ENCODE results near the gene IFNA6.

Gene IFNA6

GRCh38 chr9:21331676-21332402 lies 18.8 kb downstream of the IFNA6 start:
- H3K27me3 ChIP-seq (ENCODE audit: control insufficient read depth in 2 of 2, insufficient read depth in 2 of 2, low read length in 2 of 2), result no peaks in the 10 kb centered on the region
- H3K4me1 ChIP-seq (ENCODE audit: control insufficient read depth in 2 of 2, insufficient read depth in 2 of 2, low read length in 2 of 2), result peaks cover 9 to 21% of the 10 kb centered on the region in 2 donors
- no peak overlapping the region for H3K9ac ChIP-seq (ENCODE audit: low read depth in 1 of 2, low read length in 2 of 2)
- H3K4me3 ChIP-seq (ENCODE audit: low read length in 2 of 2), result peak overlapping the region in 1 of 2 donors; percentile 9
- H3K36me3 ChIP-seq (ENCODE audit: control insufficient read depth in 2 of 2, insufficient read depth in 2 of 2, low read length in 2 of 2), result peaks cover 0 to 9% of the 10 kb centered on the region in 2 donors
- no peak overlapping the region for H3K27ac ChIP-seq (ENCODE audit: low read depth in 2 of 2, low read length in 2 of 2)
- H3K9me3 ChIP-seq (ENCODE audit: control insufficient read depth in 2 of 2, low read length in 2 of 2), result no peaks in the 10 kb centered on the region

GRCh38 chr9:21326526-21327139 lies 24.1 kb downstream of the IFNA6 start:
- Histone ChIP-seq H3K36me3 (ENCODE audit: control insufficient read depth in 2 of 2, insufficient read depth in 2 of 2, low read length in 2 of 2) (peaks cover 15 to 19% of the 10 kb centered on the region in 2 donors), H3K4me1 (ENCODE audit: control insufficient read depth in 2 of 2, insufficient read depth in 2 of 2, low read length in 2 of 2) (peaks cover 0 to 3% of the 10 kb centered on the region in 2 donors), H3K27ac (ENCODE audit: low read depth in 2 of 2, low read length in 2 of 2) (no peak overlapping the region), H3K4me3 (ENCODE audit: low read length in 2 of 2) (no peak overlapping the region), H3K9me3 (ENCODE audit: control insufficient read depth in 2 of 2, low read length in 2 of 2) (no peaks in the 10 kb centered on the region), H3K27me3 (ENCODE audit: control insufficient read depth in 2 of 2, insufficient read depth in 2 of 2, low read length in 2 of 2) (no peaks in the 10 kb centered on the region), H3K9ac (ENCODE audit: low read depth in 1 of 2, low read length in 2 of 2) (no peak overlapping the region)

GRCh38 chr9:21324047-21324446 lies 26.6 kb downstream of the IFNA6 start:
- H3K36me3 ChIP-seq (ENCODE audit: control insufficient read depth in 2 of 2, insufficient read depth in 2 of 2, low read length in 2 of 2), result peaks cover 19% of the 10 kb centered on the region in 2 donors
- no peaks in the 10 kb centered on the region for H3K9me3 ChIP-seq (ENCODE audit: control insufficient read depth in 2 of 2, low read length in 2 of 2)
- H3K4me1 ChIP-seq (ENCODE audit: control insufficient read depth in 2 of 2, insufficient read depth in 2 of 2, low read length in 2 of 2), result no peaks in the 10 kb centered on the region
- H3K9ac ChIP-seq (ENCODE audit: low read depth in 1 of 2, low read length in 2 of 2), result no peak overlapping the region
- H3K4me3 ChIP-seq (ENCODE audit: low read length in 2 of 2), result no peak overlapping the region
- H3K27me3 ChIP-seq (ENCODE audit: control insufficient read depth in 2 of 2, insufficient read depth in 2 of 2, low read length in 2 of 2), result no peaks in the 10 kb centered on the region
- H3K27ac ChIP-seq (ENCODE audit: low read depth in 2 of 2, low read length in 2 of 2), result no peak overlapping the region

- Histone ChIP-seq H3K4me1 (ENCODE audit: control insufficient read depth in 2 of 2, insufficient read depth in 2 of 2, low read length in 2 of 2) (peaks cover 0 to 2% of the 10 kb centered on the region in 2 donors), H3K4me3 (ENCODE audit: low read length in 2 of 2) (no peak overlapping the region), H3K9me3 (ENCODE audit: control insufficient read depth in 2 of 2, low read length in 2 of 2) (no peaks in the 10 kb centered on the region), H3K27ac (ENCODE audit: low read depth in 2 of 2, low read length in 2 of 2) (no peak overlapping the region), H3K27me3 (ENCODE audit: control insufficient read depth in 2 of 2, insufficient read depth in 2 of 2, low read length in 2 of 2) (no peaks in the 10 kb centered on the region), H3K36me3 (ENCODE audit: control insufficient read depth in 2 of 2, insufficient read depth in 2 of 2, low read length in 2 of 2) (peaks cover 19% of the 10 kb centered on the region in 2 donors), H3K9ac (ENCODE audit: low read depth in 1 of 2, low read length in 2 of 2) (no peak overlapping the region)
Observed at GRCh38 chr9:21322911-21323461, 27.7 kb downstream of the IFNA6 start.

- no peak overlapping the region for H3K9ac ChIP-seq (ENCODE audit: low read depth in 1 of 2, low read length in 2 of 2)
- peaks cover 0 to 2% of the 10 kb centered on the region in 2 donors for H3K4me1 ChIP-seq (ENCODE audit: control insufficient read depth in 2 of 2, insufficient read depth in 2 of 2, low read length in 2 of 2)
- peaks cover 16 to 19% of the 10 kb centered on the region in 2 donors for H3K36me3 ChIP-seq (ENCODE audit: control insufficient read depth in 2 of 2, insufficient read depth in 2 of 2, low read length in 2 of 2)
- no peak overlapping the region for H3K4me3 ChIP-seq (ENCODE audit: low read length in 2 of 2)
- H3K27ac ChIP-seq (ENCODE audit: low read depth in 2 of 2, low read length in 2 of 2), result no peak overlapping the region
- H3K9me3 ChIP-seq (ENCODE audit: control insufficient read depth in 2 of 2, low read length in 2 of 2), result no peaks in the 10 kb centered on the region
- H3K27me3 ChIP-seq (ENCODE audit: control insufficient read depth in 2 of 2, insufficient read depth in 2 of 2, low read length in 2 of 2), result no peaks in the 10 kb centered on the region
Observed at GRCh38 chr9:21320465-21320864, 30.2 kb downstream of the IFNA6 start.

GRCh38 chr9:21317956-21318923 lies 32.4 kb downstream of the IFNA6 start:
- Histone ChIP-seq H3K27ac (ENCODE audit: low read depth in 2 of 2, low read length in 2 of 2) (no peak overlapping the region), H3K4me1 (ENCODE audit: control insufficient read depth in 2 of 2, insufficient read depth in 2 of 2, low read length in 2 of 2) (peaks cover 0 to 2% of the 10 kb centered on the region in 2 donors), H3K36me3 (ENCODE audit: control insufficient read depth in 2 of 2, insufficient read depth in 2 of 2, low read length in 2 of 2) (peaks cover 7 to 9% of the 10 kb centered on the region in 2 donors), H3K4me3 (ENCODE audit: low read length in 2 of 2) (no peak overlapping the region), H3K9me3 (ENCODE audit: control insufficient read depth in 2 of 2, low read length in 2 of 2) (no peaks in the 10 kb centered on the region), H3K9ac (ENCODE audit: low read depth in 1 of 2, low read length in 2 of 2) (no peak overlapping the region), H3K27me3 (ENCODE audit: control insufficient read depth in 2 of 2, insufficient read depth in 2 of 2, low read length in 2 of 2) (no peaks in the 10 kb centered on the region)

- Histone ChIP-seq H3K36me3 (ENCODE audit: control insufficient read depth in 2 of 2, insufficient read depth in 2 of 2, low read length in 2 of 2) (peaks cover 0 to 3% of the 10 kb centered on the region in 2 donors), H3K27ac (ENCODE audit: low read depth in 2 of 2, low read length in 2 of 2) (no peak overlapping the region), H3K9me3 (ENCODE audit: control insufficient read depth in 2 of 2, low read length in 2 of 2) (no peaks in the 10 kb centered on the region), H3K4me1 (ENCODE audit: control insufficient read depth in 2 of 2, insufficient read depth in 2 of 2, low read length in 2 of 2) (peaks cover 0 to 2% of the 10 kb centered on the region in 2 donors), H3K4me3 (ENCODE audit: low read length in 2 of 2) (no peak overlapping the region), H3K27me3 (ENCODE audit: control insufficient read depth in 2 of 2, insufficient read depth in 2 of 2, low read length in 2 of 2) (no peaks in the 10 kb centered on the region), H3K9ac (ENCODE audit: low read depth in 1 of 2, low read length in 2 of 2) (no peak overlapping the region)
Observed at GRCh38 chr9:21316860-21317259, 33.8 kb downstream of the IFNA6 start.

- Histone ChIP-seq H3K9me3 (ENCODE audit: control insufficient read depth in 2 of 2, low read length in 2 of 2) (no peaks in the 10 kb centered on the region), H3K4me3 (ENCODE audit: low read length in 2 of 2) (no peak overlapping the region), H3K4me1 (ENCODE audit: control insufficient read depth in 2 of 2, insufficient read depth in 2 of 2, low read length in 2 of 2) (peaks cover 0 to 2% of the 10 kb centered on the region in 2 donors), H3K36me3 (ENCODE audit: control insufficient read depth in 2 of 2, insufficient read depth in 2 of 2, low read length in 2 of 2) (peaks cover 0 to 3% of the 10 kb centered on the region in 2 donors), H3K27ac (ENCODE audit: low read depth in 2 of 2, low read length in 2 of 2) (no peak overlapping the region), H3K27me3 (ENCODE audit: control insufficient read depth in 2 of 2, insufficient read depth in 2 of 2, low read length in 2 of 2) (no peaks in the 10 kb centered on the region), H3K9ac (ENCODE audit: low read depth in 1 of 2, low read length in 2 of 2) (no peak overlapping the region)
Observed at GRCh38 chr9:21316032-21316842, 34.5 kb downstream of the IFNA6 start.

- Histone ChIP-seq H3K9ac (ENCODE audit: low read depth in 1 of 2, low read length in 2 of 2) (no peak overlapping the region), H3K4me1 (ENCODE audit: control insufficient read depth in 2 of 2, insufficient read depth in 2 of 2, low read length in 2 of 2) (peaks cover 0 to 2% of the 10 kb centered on the region in 2 donors), H3K27me3 (ENCODE audit: control insufficient read depth in 2 of 2, insufficient read depth in 2 of 2, low read length in 2 of 2) (no peaks in the 10 kb centered on the region), H3K9me3 (ENCODE audit: control insufficient read depth in 2 of 2, low read length in 2 of 2) (no peaks in the 10 kb centered on the region), H3K36me3 (ENCODE audit: control insufficient read depth in 2 of 2, insufficient read depth in 2 of 2, low read length in 2 of 2) (no peaks in the 10 kb centered on the region), H3K4me3 (ENCODE audit: low read length in 2 of 2) (no peak overlapping the region), H3K27ac (ENCODE audit: low read depth in 2 of 2, low read length in 2 of 2) (no peak overlapping the region)
Observed at GRCh38 chr9:21314152-21314551, 36.5 kb downstream of the IFNA6 start.
